ENCODE data around the gene APOBEC3C.
A peak's percentile ranks its signal among the peaks of the same experiment; 100 is the strongest.
"Not testable (repeated sequence)": the region's sequence is repeated elsewhere in the genome, so short reads cannot be mapped to it uniquely, and the experiment has no call there.

Gene APOBEC3C

GRCh38 chr22:39013942-39014722, at the start of gene APOBEC3C:
APOBEC3C (plus strand) TSS chr22:39014257; CDS start chr22:39014363, 106 bp downstream.
- DNase-seq: peak; percentile 76

- no peak for DNase-seq
Observed at GRCh38 chr22:38964306-38964705, 49.8 kb upstream of the APOBEC3C start.

- no peak for DNase-seq
Observed at GRCh38 chr22:38964989-38965388, 49.1 kb upstream of the APOBEC3C start.

- no peak for DNase-seq
Observed at GRCh38 chr22:38965614-38966379, 48.3 kb upstream of the APOBEC3C start.

- DNase-seq: no peak
Observed at GRCh38 chr22:38966380-38966702, 47.7 kb upstream of the APOBEC3C start.

- no peak for DNase-seq
Observed at GRCh38 chr22:38966942-38967341, 47.1 kb upstream of the APOBEC3C start.

GRCh38 chr22:38967451-38968450, 46.3 kb upstream of the APOBEC3C start:
- DNase-seq: no peak

- no peak for DNase-seq
Observed at GRCh38 chr22:38968801-38969200, 45.3 kb upstream of the APOBEC3C start.

- DNase-seq: no peak
Observed at GRCh38 chr22:38970551-38970950, 43.5 kb upstream of the APOBEC3C start.

GRCh38 chr22:38971202-38971601, 42.9 kb upstream of the APOBEC3C start:
- no peak for DNase-seq

GRCh38 chr22:38971791-38972190, 42.3 kb upstream of the APOBEC3C start:
- DNase-seq: no peak

- no peak for DNase-seq
Observed at GRCh38 chr22:38972558-38972957, 41.5 kb upstream of the APOBEC3C start.

GRCh38 chr22:38973289-38974169, 40.5 kb upstream of the APOBEC3C start:
- peak; percentile 35 for DNase-seq

GRCh38 chr22:38974170-38974825, 39.8 kb upstream of the APOBEC3C start:
- DNase-seq: no peak

- DNase-seq: no peak
Observed at GRCh38 chr22:38974826-38975175, 39.3 kb upstream of the APOBEC3C start.

- not testable (repeated sequence) for DNase-seq
Observed at GRCh38 chr22:38977289-38977688, 36.8 kb upstream of the APOBEC3C start.

GRCh38 chr22:38980587-38980986, 33.5 kb upstream of the APOBEC3C start:
- not testable (repeated sequence) for DNase-seq

- DNase-seq: no peak
Observed at GRCh38 chr22:38981005-38981991, 32.8 kb upstream of the APOBEC3C start.

- DNase-seq: peak; percentile 77
Observed at GRCh38 chr22:38981992-38982927, 31.8 kb upstream of the APOBEC3C start, which contains the start of gene APOBEC3B. APOBEC3B (plus strand) TSS chr22:38982347; CDS start chr22:38982454, 107 bp downstream.
